Measurements from ENCODE around the gene ADGRV1. TPM values are rescaled to one million over a fixed set of nuclear protein-coding genes. Genes with fewer than 3 reads are reported as not detected.

Gene ADGRV1
- total and polyA plus RNA-seq, 2 donors (not counting 3 experiments of a cell fraction or from before 2014, with no cell fraction given), result 0.11 to 0.55 TPM

GRCh38 chr5:90786756-90787155 lies 228.2 kb downstream of the ADGRV1 start:
- intact Hi-C loops (cut with micrococcal nuclease) (no loop called here), dilution Hi-C loops (cut with MboI; ENCODE audit: extremely low pct_ligation_motif_present, low sequenced_read_pairs) (no loop called here)
- Histone ChIP-seq H3K9me3 (replicated peaks; ENCODE audit: control insufficient read depth, insufficient read depth, low read length) (no peaks in the 10 kb centered on the region), H3K27ac (ENCODE audit: insufficient read depth, low read depth, low read length) (no peak overlapping the region), H3K4me2 (ENCODE audit: insufficient read depth, low read length) (no peak overlapping the region), H3K9ac (replicated peaks; ENCODE audit: extremely low read depth, insufficient read depth, low read length) (no peak overlapping the region), H4K20me1 (replicated peaks; ENCODE audit: control insufficient read depth, extremely low read depth, insufficient read depth, low read length) (no peaks in the 10 kb centered on the region), H3K4me3 (replicated peaks in 1 of 3; ENCODE audit: insufficient read depth in 1 of 3, low read depth in 1 of 3, low read length in 3 of 3) (no peak overlapping the region), H3K9me1 (replicated peaks; ENCODE audit: control insufficient read depth, extremely low read depth, insufficient read depth, low read length) (no peaks in the 10 kb centered on the region), H3K27me3 (ENCODE audit: control insufficient read depth in 2 of 2, insufficient read depth in 2 of 2, low read length in 2 of 2) (peaks cover 0 to 5% of the 10 kb centered on the region in 2 experiments), H2AFZ (ENCODE audit: low read depth, low read length) (no peak overlapping the region), H3K79me2 (ENCODE audit: control insufficient read depth, insufficient read depth, low read length) (no peaks in the 10 kb centered on the region), H3K36me3 (ENCODE audit: control insufficient read depth in 2 of 2, extremely low read depth in 1 of 2, insufficient read depth in 2 of 2, low read length in 2 of 2) (no peaks in the 10 kb centered on the region), H3K4me1 (ENCODE audit: control insufficient read depth, extremely low read depth, insufficient read depth, low read length) (no peaks in the 10 kb centered on the region)
- DNase-seq (ENCODE audit: low read depth, low spot score), result no peak
- ChIA-PET CTCF (interaction anchor here (1.0 to 1.1 kb wide), 3 partner anchors 16 to 633 kb away, joined by 3 to 7 read pairs (median 3); no protein-coding TSS in a partner anchor), POLR2A (no interaction called here)
- no peak for FAIRE-seq
- BruUV-seq (replicated peaks), result no TSS peak
- no peak for TF ChIP-seq FOS (IDR thresholded peaks at IDR 0.05; ENCODE audit: borderline replicate concordance, insufficient read depth, low read length)
- no peak for TF ChIP-seq JUN (IDR thresholded peaks at IDR 0.05; ENCODE audit: borderline replicate concordance, insufficient read depth, insufficient read length, low read depth)
- no peak for TF ChIP-seq POLR2A (IDR thresholded peaks at IDR 0.05; ENCODE audit: low read depth, low read length)
- no peak for TF ChIP-seq EZH2 (IDR thresholded peaks at IDR 0.05; ENCODE audit: borderline replicate concordance, low read depth, low read length, severe bottlenecking)
- TF ChIP-seq MAX (IDR thresholded peaks at IDR 0.05; ENCODE audit: insufficient read depth, insufficient read length), result no peak
- no peak for TF ChIP-seq GATA2 (IDR thresholded peaks at IDR 0.05; ENCODE audit: insufficient read depth, insufficient read length, low read depth, low read length)
- TF ChIP-seq MYC (IDR thresholded peaks at IDR 0.05; ENCODE audit: low read depth, low read length), result no peak

GRCh38 chr5:90792725-90793124 lies 234.1 kb downstream of the ADGRV1 start:
- H3K36me3 ChIP-seq (ENCODE audit: control insufficient read depth in 2 of 2, extremely low read depth in 1 of 2, insufficient read depth in 2 of 2, low read length in 2 of 2), result no peaks in the 10 kb centered on the region
- no peak for TF ChIP-seq POLR2A (IDR thresholded peaks at IDR 0.05; ENCODE audit: low read depth, low read length)
- TF ChIP-seq MYC (IDR thresholded peaks at IDR 0.05; ENCODE audit: low read depth, low read length), result no peak
- TF ChIP-seq MAX (IDR thresholded peaks at IDR 0.05; ENCODE audit: insufficient read depth, insufficient read length), result no peak
- ChIA-PET POLR2A (no interaction called here), CTCF (interaction anchor here (1.0 to 3.6 kb wide), 6 partner anchors 9 to 627 kb away, joined by 3 to 57 read pairs (median 22); no protein-coding TSS in a partner anchor)
- H3K9ac ChIP-seq (replicated peaks; ENCODE audit: extremely low read depth, insufficient read depth, low read length), result no peak overlapping the region
- dilution Hi-C loops (cut with MboI; ENCODE audit: extremely low pct_ligation_motif_present, low sequenced_read_pairs), result no loop called here
- peaks cover 0 to 2% of the 10 kb centered on the region in 2 experiments for H3K27me3 ChIP-seq (ENCODE audit: control insufficient read depth in 2 of 2, insufficient read depth in 2 of 2, low read length in 2 of 2)
- no TSS peak for BruUV-seq (replicated peaks)
- H3K4me3 ChIP-seq (replicated peaks in 1 of 3; ENCODE audit: insufficient read depth in 1 of 3, low read depth in 1 of 3, low read length in 3 of 3), result no peak overlapping the region
- intact Hi-C loops (cut with micrococcal nuclease), result no loop called here
- H3K4me1 ChIP-seq (ENCODE audit: control insufficient read depth, extremely low read depth, insufficient read depth, low read length), result no peaks in the 10 kb centered on the region
- DNase-seq (ENCODE audit: low read depth, low spot score), result no peak
- H3K79me2 ChIP-seq (ENCODE audit: control insufficient read depth, insufficient read depth, low read length), result no peaks in the 10 kb centered on the region
- no peaks in the 10 kb centered on the region for H3K9me1 ChIP-seq (replicated peaks; ENCODE audit: control insufficient read depth, extremely low read depth, insufficient read depth, low read length)
- H2AFZ ChIP-seq (ENCODE audit: low read depth, low read length), result no peak overlapping the region
- no peak for FAIRE-seq
- no peaks in the 10 kb centered on the region for H3K9me3 ChIP-seq (replicated peaks; ENCODE audit: control insufficient read depth, insufficient read depth, low read length)
- H3K27ac ChIP-seq (ENCODE audit: insufficient read depth, low read depth, low read length), result no peak overlapping the region
- no peaks in the 10 kb centered on the region for H4K20me1 ChIP-seq (replicated peaks; ENCODE audit: control insufficient read depth, extremely low read depth, insufficient read depth, low read length)
- H3K4me2 ChIP-seq (ENCODE audit: insufficient read depth, low read length), result no peak overlapping the region
